Ovary (tissue), 3 donors: ENCODE measurements around the gene PLCH2.

Experiments
- EP300 ChIP-seq: sonication (generic); formaldehyde crosslinking; IDR thresholded peaks from one replicate; pipeline ENCODE4 v1.6.1; 2017; ENCODE audit warnings: antibody characterized with exemption
- POLR2A ChIP-seq: fragments of 450-650 bp; IDR thresholded peaks from one replicate; pipeline ENCODE4 v1.6.1; 2017; ENCODE audit warnings: antibody characterized with exemption, mild to moderate bottlenecking, moderate library complexity
- TF ChIP-seq, protein P1 (sequence below), 3 donors: fragments of 450-650 bp in 2 of 3; fragments of 200-600 bp in 1 of 3; IDR thresholded peaks; one replicate each; pipeline versions ENCODE4 v1.5.1 to v1.8.0; 2016 to 2022; ENCODE audit warnings: antibody characterized with exemption in 3 of 3, mild to moderate bottlenecking in 1 of 3
- donor health status: DM: no; HTN: no; CAD: no.

DNA sequence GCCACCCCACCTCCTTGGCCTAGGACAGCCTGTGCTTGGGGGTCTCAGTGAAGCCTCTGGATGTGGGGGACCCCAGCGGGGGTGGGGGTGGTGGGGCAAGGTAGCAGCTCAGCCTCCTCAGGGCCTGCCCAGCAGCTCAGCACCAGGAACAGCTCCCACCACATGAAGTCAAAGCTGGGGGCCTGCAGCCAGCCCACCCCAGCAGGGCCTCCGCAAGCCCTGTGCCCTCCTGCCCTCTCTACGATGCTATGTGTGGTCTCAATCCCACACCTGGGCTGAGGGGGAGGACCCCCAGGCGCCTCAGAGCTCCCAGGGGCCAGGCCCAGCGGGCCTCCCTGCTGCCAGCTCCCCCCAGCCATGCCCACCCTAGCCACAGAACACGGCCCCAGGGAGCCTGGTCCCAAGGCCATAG lies 31.7 kb downstream of the PLCH2 start:
- TF ChIP-seq, protein P1, sequence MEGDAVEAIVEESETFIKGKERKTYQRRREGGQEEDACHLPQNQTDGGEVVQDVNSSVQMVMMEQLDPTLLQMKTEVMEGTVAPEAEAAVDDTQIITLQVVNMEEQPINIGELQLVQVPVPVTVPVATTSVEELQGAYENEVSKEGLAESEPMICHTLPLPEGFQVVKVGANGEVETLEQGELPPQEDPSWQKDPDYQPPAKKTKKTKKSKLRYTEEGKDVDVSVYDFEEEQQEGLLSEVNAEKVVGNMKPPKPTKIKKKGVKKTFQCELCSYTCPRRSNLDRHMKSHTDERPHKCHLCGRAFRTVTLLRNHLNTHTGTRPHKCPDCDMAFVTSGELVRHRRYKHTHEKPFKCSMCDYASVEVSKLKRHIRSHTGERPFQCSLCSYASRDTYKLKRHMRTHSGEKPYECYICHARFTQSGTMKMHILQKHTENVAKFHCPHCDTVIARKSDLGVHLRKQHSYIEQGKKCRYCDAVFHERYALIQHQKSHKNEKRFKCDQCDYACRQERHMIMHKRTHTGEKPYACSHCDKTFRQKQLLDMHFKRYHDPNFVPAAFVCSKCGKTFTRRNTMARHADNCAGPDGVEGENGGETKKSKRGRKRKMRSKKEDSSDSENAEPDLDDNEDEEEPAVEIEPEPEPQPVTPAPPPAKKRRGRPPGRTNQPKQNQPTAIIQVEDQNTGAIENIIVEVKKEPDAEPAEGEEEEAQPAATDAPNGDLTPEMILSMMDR (IDR thresholded peaks at IDR 0.05), result no peak
- TF ChIP-seq POLR2A (no peak), EP300 (no peak)
